H1 (cell line): ENCODE data around the gene CCDC138. TPM values are rescaled to one million over a fixed set of nuclear protein-coding genes. Genes with fewer than 3 reads are reported as not detected.

Experiments
- EGR1 ChIP-seq: IDR thresholded peaks from 2 replicates; pipeline ENCODE4 v1.6.1; 2011; ENCODE audit warnings: low read depth, low read length, borderline replicate concordance
- HDAC2 ChIP-seq, 2 experiments: fragments of 300-600 bp in 1 of 2; sonication (generic) in 1 of 2; IDR thresholded peaks; 2 replicates each; pipeline ENCODE4 v1.6.1; 2011 to 2012; ENCODE audit warnings: low read depth in 2 of 2, low read length in 2 of 2, mild to moderate bottlenecking in 2 of 2, moderate library complexity in 2 of 2, borderline replicate concordance in 1 of 2, inconsistent platforms in 1 of 2
- JUN ChIP-seq: IDR thresholded peaks from 2 replicates; pipeline ENCODE4 v1.6.1; 2011; ENCODE audit warnings: low read depth, mild to moderate bottlenecking, improper control_type of control experiment, low read length
- polyA plus RNA-seq, 7 experiments: library from polyadenylated mRNA; depleted of rRNA in 3 of 7; stranded (reverse) in 5 of 7; unstranded in 2 of 7; fragments of >200 nt in 5 of 7; fragments of 200-250 nt in 2 of 7; gene quantifications; 1 replicate in 5 of 7; 2 replicates in 1 of 7; 4 replicates in 1 of 7; pipeline versions ENCODE4 v1.2.1 to v1.2.3, GENCODE V29; 2011 to 2013; ENCODE audit warnings: missing spikeins in 2 of 7, mixed read lengths in 2 of 7
- total RNA-seq: library from RNA; stranded (reverse); fragmentation: NEBNext Ultra II Directional; extraction: Animal tissue kit (Norgen Biotek cat#: 25700); gene quantifications from 2 replicates; pipeline ENCODE4 v1.2.1, GENCODE V29; 2021
- TF ChIP-seq, protein P1 (sequence below): IDR thresholded peaks from 2 replicates; pipeline ENCODE4 v1.6.1; 2011; ENCODE audit warnings: low read depth, mild to moderate bottlenecking, low read length; ENCODE audit not compliant: insufficient read depth

Gene CCDC138
- total and polyA plus RNA-seq, 2 of the 8 experiments (the other 6 are each of a cell fraction or from before 2014, with no cell fraction given), result 8.3 to 29.8 TPM

DNA sequence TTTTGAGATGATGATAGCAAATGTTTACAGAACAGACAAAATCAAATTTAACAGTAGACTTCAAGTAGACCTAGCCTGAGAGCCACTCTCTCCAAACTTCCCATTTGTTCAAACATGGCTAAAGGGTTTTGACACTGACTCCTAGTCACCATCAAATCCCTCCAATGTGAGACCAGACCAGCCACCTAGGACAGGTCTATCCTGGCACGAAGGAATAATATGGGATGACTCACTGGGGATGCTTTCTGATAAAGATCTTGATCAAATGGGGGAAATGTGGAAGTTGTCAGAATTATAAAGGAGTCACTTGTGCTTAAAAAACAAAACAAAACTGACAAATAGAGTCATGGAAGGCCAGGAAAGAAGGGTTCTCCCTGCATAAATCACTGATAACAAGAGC is 106.7 kb downstream of the CCDC138 start (continued):
- TF ChIP-seq JUN, result no peak
- no peak for TF ChIP-seq HDAC2 (IDR thresholded peaks at IDR 0.05; ENCODE audit: borderline replicate concordance in 1 of 2, low read depth in 2 of 2, low read length in 2 of 2)
- no peak for TF ChIP-seq EGR1
- TF ChIP-seq, protein P1, sequence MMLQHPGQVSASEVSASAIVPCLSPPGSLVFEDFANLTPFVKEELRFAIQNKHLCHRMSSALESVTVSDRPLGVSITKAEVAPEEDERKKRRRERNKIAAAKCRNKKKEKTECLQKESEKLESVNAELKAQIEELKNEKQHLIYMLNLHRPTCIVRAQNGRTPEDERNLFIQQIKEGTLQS, result no peak
